Measurements from ENCODE around the gene TIMM22.
"Not testable (repeated sequence)": the region's sequence is repeated elsewhere in the genome, so short reads cannot be mapped to it uniquely, and the experiment has no call there.

The TIMM22 gene

DNA sequence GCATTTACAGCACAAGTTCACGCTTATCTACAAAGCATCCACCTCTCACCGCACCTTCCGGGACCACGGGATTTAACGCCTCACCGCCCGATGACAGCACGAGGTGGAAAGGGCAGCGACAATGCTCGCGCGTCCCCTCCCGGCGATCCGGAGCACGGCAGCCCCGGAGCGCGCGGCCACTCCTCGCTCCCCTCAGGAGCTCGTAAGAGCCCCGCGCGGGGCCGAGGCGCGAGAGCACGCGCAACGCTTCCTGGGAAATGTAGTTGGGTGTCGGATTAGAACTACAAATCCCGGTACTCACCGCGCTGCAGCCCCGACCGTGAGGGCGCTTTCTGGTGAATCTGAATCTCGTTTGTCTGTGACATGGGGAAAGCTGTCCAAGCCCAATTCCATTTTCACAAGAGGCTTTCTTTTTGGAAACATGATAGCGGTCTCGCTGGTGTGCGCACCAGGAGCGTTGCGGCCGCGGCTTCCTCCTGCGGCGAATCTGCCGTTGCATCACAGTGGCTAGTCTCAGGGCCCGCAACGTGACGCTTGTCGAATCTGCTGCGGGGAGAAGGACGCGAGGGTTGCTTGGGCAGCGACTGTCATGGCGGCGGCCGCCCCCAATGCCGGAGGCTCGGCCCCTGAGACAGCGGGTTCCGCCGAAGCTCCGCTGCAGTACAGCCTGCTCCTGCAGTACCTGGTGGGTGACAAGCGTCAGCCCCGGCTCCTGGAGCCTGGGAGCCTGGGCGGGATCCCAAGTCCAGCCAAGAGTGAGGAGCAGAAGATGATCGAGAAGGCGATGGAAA, at the start of gene TIMM22:
Gene TIMM22 (plus strand): TSS at position 576 of the 791 bp plus-strand sequence. CDS start 14 bp downstream, at position 590.
- peak; percentile 82 for DNase-seq (ENCODE audit: low read depth)

DNA sequence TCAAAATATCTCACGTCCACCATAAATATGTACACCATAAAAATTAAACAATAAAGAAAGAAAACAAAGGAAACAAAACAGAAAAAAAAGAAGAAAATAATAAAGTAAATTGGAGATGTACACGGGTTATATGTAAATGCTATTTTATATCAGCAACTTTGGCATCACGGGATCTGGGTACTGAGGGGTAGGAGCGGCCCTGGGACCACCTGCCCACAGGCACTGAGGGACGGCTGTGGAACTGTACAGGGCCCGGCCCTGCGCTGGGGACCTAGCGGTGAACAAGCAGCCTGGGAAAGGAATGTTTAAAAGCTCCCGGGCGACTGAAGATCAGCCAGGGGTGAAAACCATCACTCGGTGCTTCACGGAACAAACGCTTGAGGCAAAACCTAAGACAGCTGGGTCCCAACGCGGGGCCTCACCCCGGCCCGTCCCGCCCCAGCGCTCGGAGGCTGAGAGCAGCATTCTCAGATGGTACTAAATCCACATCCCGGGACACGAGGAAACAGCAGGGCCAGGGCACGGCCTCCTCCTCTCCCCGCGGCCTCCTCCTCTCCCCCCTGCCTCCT, 48.6 kb upstream of the TIMM22 start:
- DNase-seq (ENCODE audit: low read depth), result no peak

DNA sequence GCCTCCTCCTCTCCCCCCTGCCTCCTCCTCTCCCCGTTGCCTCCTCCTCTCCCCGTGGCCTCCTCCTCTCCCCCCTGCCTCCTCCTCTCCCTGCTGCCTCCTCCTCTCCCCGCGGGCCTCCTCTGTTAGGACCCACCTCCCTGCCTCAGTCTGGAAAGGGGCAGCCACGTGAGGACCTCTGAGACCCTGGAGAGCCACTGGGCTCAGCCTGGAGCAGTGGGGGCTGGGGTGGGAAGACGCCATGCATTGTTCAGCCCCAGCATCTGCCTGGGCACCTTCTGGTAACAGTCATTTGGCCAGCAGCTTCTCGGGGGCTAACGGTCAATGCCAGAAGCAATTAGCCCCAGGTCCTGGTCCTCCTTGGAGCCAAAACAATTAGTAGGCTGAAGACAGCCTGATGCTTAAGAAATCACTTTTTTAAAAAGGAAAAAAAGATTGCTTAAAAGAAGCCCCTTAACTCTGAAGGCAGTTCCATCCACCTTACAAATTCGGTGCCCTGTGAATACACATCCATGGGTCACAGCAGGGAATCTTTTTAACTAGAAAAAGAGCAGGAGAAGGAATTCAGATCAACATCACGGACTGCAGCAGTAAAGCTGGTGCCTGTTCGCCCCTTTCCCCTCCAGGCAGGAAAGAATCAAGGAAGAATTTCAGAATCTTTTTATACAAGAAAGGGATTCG, 47.2 kb upstream of the TIMM22 start:
- no peak for DNase-seq (ENCODE audit: low read depth)

DNA sequence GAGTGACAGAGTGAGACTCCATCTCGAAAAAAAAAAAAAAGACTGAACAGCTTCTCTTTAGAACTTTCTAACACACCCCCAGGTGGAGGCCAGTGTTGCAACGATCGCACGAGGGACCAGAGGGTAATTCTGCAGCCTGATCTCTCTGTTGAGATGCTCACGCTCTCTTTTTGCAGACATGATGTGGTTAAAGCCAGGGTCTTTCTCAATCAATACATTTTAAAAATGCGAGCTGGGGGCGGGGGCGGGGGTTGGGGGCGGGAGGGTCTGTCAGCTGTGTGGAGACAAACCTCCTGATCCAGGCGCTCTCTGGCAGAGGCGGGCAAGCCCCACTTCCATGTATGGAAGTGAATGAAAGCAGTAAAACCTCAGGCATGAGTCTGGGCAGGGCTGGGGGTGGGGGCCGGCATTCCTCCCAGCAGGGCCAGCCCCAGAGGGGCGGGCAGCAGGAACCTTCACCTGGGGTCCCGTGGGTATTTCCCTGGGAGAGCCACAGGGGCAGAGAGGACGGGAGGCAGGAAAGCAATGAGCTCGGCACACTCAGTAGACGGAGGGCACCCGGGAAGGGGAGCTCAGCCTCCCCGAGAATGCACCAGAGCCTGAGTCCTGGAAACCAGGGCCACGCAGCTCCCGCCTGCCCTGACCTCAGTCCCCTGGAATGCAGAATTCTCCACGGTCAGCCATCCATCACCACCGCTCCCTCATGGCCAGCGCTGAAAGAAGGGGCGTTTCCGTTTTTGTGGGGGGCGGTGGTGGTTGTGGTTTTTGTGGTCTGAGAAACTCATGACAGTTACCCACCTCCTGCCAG, 45.4 kb upstream of the TIMM22 start:
- DNase-seq (ENCODE audit: low read depth), result no peak

DNA sequence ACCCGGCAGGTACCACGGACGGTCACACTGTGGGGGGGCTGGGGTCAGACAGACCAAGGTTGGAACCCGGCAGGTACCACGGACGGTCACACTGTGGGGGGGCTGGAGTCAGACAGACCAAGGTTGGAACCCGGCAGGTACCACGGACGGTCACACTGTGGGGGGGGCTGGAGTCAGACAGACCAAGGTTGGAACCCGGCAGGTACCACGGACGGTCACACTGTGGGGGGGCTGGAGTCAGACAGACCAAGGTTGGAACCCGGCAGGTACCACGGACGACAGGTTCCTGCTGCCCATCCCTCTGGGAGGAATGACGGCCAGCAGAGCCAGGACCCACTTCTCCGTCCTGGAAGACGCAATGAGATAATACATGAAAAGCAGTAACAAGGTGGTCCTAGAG, 44.3 kb upstream of the TIMM22 start:
- DNase-seq (ENCODE audit: low read depth), result not testable (repeated sequence)

DNA sequence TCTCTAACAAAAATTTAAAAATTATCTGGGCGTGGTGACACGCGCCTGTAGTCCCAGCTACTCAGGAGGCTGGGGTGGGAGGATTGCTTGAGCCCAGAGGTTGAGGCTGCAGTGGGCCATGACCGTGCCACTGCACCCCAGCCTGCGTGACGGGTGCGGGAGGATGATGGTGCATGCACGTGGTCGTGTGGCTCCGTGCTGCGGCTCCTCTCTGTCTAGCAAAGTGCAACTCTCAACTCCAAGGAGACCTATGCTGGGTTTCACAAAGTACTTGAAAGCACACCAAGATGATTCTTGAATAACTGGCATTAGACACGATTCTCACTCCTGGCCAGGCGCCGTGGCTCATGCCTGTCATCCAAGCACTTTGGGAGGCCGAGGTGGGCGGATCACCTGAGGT, 43.2 kb upstream of the TIMM22 start:
- no peak for DNase-seq (ENCODE audit: low read depth)

DNA sequence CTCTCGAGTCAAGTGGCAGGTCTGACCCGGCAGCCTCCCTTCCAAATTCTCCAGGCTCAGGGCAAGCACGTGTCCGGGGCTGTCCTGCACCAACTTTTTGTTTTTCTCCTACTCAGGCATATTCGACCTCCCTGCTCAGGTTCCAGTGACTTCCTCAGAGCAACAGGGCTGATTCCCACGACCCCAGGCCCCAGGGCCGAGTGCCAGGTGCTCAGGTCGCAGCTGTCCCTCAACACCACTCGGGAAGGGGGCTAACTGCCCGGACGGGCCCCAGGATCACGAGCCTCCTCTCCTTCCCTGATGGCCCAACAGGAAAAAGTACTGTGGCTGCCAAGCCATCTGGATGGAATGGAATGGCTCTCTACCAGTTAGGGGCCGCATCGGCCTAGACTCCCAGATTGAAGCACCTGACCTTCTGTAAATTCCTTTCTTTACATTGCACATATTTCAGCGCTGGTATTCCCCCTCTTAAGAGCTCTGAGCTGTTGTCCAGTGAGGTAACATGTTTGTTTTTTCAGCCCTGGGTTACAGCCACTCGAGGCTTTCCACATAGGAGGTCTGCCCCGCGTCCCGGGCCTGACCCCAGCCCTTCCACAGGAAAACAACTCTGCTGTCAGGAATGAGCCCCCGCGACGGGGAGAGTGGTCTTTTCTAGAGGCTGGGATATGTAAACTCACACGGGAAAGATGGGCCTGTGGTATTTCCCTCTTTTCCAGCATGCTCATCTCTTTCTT, 42.3 kb upstream of the TIMM22 start:
- no peak for DNase-seq (ENCODE audit: low read depth)

DNA sequence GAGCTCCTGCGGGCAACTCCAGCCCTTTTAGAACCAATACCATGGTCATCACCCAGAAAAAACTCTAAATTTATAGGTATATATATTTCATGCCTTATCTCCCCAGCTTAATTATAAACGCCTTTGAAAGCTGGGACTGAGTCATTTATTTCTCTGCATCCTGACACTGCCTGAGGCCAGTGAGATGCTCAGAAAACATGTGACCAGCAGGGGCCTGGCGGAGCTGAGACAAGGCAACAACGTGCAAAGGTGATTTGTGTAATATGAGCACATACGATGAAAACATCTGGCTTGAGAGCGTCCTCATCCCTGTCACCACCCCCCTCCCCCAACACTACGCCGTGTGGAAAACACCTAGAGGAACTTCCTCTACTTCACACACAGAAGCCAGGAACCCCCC, 40.0 kb upstream of the TIMM22 start:
- no peak for DNase-seq (ENCODE audit: low read depth)

DNA sequence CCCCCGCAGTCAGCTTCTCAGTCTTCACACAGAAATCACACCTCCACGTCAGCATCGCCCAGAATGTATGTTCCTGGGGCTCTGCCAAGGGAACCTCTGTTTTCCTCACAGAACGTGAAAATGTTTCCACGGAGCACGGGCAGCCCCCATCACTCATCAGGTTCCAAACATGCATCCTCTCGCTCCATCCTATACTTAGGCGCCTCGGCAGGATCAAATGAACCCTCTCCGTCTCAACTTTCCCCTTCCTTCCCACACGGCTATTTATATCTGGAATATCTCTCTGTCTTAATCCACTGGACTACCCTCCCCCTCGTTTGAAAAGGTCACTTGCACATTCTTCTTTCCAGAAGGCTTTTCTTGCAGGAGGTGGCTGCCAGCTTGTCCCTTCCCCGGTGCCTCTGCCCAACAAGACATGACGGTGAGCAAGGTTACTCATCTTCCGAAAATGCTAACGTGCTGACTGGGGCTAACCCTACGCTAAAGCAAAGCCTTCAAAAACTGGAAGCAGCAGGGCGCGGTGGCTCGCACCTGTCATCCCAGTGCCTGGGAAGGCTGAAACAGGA, 39.0 kb upstream of the TIMM22 start:
- DNase-seq (ENCODE audit: low read depth), result no peak

DNA sequence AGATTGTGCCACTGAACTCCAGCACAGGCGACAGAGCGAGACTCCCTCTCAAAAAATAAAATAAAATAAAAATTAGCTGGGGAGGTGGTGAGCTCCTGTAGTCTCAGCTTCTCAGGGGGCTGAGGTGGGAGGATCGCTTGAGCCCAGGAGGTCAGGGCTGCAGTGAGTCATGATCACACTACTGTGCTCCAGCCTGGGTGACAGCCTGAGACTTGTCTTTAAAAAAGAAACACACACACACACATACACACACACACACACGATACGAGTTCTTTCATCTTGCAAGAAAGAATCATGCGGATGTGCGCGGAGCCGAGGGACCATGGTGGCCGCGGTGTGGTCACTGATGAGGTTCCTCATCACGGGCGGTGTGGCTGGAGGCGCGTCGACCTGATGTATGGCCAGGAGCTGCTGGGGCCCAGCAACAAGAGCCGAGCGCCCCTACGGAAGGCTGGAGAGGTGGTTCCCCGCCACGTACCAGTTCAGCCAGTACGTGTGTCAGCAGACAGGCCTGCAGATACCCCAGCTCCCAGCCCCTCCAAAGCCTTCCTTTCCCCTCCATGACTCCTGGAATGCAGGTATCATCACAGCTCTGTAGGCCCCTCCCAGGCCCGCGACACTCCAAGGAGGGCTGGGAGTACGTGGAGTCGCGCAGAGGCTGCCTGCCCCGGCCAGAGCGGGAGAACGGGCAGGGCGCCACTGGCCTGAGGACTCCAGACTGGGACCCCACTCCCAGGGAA, 38.0 kb upstream of the TIMM22 start:
- DNase-seq (ENCODE audit: low read depth), result no peak

DNA sequence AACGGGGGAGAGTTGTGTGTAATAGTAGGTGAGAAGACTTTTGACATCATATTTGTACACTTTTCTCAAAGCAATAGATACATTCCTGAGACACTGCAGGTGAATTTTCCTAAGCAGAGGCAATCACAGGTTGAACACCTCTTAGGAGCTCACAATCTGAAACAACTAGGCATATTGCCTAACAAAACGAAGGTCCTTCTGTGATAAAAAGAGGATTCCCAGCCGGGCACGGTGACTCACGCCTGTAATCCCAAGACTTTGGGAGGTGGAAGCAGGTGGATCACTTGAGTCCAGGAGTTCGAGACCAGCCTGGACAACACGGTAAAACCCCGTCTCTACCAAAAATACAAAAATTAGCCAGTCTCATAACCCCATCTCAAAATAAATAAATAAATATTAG, 34.8 kb upstream of the TIMM22 start:
- DNase-seq (ENCODE audit: low read depth), result no peak

DNA sequence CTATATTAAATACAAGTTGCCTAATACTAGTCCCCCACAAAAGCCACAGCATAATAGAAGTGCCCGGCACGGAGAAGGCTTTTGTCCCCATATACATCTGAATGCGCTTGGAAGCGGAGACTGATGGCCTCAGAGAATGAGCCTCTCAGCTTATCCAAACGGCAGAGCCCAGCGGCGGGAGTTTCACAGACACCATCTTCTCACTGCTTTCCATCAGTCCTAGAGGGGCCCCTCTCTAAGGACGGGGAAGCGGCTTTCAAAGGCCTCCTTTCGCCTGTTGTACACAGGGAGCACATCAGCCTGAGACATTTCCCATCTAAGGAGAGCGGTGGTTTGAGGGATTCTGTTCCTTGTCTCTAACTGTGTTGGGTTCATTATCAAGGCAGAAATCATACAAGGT, 34.3 kb upstream of the TIMM22 start:
- no peak for DNase-seq (ENCODE audit: low read depth)

DNA sequence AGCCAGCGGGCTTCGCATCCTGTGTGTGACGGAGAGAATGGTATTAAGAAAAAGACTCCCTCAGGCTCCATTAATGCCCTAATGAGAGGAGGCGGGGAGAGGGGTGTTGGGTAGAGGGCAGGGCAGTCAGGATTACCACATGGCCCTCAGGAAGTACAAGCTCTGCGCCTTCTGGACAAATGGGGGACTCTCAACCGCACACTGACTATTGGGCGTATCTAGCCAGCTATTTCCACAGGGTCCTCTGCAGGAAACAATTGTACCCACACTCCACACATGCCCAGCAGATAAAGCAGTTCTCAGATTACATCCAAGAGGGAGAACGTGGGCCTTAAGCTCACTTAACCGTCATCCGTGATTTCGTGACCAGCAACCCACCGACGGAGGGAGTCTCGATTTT, 32.1 kb upstream of the TIMM22 start:
- no peak for DNase-seq (ENCODE audit: low read depth)

DNA sequence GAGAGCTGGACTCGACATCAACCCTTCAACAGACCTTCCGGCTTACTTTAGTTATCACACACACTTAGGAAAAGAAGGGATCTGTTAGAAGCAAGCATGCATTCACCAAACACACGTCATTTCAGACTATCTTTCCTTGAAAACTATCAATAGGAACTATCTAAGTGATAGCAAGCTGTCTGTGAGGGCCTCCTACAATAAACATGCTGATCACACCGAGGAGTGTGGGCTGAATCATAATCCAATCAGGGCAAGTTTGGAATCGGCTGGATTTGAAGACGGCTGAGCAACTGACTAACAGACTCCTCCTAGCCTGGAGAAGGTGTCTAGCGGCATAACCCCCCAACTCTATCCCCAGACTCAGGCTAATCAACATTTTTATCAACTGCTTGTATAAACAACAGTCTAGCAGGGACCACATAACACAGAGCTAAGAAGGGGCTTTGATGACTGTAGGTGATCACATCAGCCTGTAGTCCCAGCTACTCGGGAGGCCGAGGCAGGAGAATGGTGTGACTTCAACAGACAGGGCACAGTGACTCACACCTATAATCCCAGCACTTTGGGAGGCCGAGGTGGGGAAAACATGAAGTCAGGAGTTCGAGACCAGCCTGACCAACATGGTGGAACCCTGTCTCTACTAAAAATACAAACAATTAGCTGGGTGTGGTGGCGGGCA, 31.5 kb upstream of the TIMM22 start:
- no peak for DNase-seq (ENCODE audit: low read depth)

DNA sequence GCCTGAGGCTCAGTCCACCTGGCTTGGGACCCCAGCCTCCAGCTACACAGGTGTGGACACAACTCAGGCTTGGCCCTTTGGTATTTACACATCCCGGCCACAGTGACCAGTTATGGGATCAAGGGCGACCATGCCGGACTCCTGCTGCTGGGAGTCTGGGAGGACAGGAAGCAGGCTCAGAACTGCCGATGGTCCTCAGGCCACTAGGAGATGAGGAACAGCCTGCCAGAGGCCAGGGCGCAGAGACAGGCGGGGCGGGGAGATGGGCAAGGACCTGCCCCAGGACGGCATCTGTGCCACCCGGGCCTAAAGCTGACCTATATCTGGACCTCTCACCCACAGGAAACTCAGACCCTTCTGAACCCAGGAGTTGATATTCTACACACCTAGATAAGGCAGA, 29.8 kb upstream of the TIMM22 start:
- DNase-seq (ENCODE audit: low read depth), result no peak

DNA sequence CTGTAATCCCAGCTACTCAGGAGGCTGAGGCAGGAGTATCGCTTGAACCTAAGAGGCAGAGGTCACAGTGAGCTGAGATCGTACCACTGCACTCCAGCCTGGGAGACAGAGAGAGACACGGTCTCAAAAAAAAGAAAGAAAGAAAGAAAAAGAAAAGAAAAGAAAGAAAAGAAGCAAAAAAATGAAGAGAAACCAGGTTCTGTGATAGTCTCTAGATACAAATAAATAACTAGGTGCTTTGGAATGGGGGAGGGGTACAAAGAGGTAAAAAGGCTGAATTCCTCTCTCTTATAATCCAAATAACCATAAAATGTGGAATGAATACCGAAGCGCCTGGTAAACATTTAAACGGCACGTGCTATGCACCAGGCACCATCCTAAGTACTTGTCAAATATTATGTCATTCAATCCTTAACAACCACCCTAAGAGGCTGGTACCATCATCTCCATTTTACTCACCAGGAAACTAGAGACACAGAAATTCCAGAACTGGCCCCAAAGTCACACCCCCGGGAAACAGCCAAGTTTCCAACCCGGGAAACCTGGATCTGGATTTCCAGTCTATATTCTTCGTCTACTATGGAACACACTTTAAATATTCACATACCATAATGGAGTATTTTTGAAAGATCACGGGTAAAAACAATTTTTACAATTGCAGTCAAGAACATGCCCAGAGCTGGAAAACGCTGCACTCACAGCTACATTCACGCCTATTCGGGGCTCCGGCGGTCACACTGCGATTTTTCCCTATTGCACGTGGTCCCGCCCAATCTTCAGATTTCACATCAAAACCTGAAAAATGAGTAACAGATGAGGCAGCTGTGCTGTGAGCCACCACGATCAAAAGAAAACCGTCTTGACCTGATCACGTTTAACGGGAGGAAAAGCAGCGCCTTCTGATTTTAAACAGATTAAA, 27.9 kb upstream of the TIMM22 start:
- no peak for DNase-seq (ENCODE audit: low read depth)

DNA sequence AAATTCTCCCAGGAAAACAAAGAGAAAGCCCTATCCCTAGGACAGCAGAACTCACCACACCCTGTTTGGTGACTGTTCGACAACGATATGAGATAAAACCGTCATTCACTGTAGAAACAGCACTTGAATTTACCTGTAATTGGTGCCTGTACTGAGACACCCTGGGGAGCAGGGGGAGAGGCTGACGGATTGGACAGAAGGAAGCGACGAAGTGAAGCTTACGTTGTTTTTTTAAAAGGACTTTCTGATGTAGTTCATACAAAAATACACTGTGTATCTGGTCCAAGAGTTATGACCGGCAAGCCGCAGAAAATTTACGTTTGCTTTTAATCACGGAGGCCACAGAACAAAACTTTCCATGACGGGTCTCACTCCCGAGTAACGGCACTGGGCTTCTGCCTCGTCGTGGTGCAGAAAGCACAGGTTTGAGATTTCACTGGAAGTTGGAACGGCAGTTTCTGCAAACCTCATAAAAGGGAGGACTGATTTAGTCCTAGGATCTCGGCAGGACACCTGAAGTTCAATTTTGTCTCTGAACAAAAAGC, 27.0 kb upstream of the TIMM22 start:
- no peak for DNase-seq (ENCODE audit: low read depth)

DNA sequence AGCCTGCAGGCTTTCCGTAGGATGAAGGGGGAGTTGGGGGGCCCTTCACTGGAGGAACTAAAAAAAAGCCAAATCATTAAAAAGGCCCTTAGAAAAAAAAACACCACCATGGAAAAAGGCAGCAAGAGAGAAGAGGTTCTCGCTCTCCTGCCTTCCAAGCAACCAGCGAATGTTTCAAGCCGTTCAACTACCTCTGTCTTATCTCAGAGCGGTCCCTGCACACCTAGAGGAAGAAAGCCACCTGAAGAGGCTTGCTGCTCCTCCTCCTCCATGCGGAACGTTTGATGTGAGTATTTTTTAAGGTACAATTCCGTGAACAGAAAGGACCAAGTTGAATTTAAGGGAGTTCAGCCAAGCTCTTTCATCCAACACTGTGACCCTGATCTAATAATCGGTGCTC, 26.6 kb upstream of the TIMM22 start:
- no peak for DNase-seq (ENCODE audit: low read depth)

DNA sequence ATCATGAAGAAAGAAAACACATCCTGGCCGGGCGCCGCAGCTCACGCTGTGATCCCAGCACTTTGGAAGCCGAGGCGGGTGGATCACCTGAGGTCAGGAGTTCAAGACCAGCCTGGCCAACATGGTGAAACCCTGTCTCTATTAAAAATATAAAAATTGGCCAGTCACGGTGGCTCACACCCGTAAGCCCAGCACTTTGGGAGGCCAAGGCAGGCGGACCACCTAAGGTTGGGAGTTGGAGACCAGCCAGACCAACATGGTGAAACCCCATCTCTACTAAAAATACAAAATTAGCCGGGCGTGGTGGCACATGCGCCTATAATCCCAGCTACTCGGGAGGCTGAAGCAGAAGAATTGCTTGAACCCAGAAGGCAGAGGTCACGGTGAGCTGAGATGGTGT, 25.1 kb upstream of the TIMM22 start:
- not testable (repeated sequence) for DNase-seq (ENCODE audit: low read depth)

All from activated T-helper 1 cell treated with Interleukin-2 at 50 U/mL for 16 hours (primary cell).